Peyer's patch (tissue), 4 donors: ENCODE data around the gene HJURP.

Experiments
- POLR2A ChIP-seq, 2 donors: fragments of 450-650 bp; IDR thresholded peaks; one replicate each; pipeline ENCODE4 v1.5.1; 2017; ENCODE audit warnings: antibody characterized with exemption in 2 of 2, mild to moderate bottlenecking in 2 of 2, moderate library complexity in 2 of 2
- TF ChIP-seq, protein P1 (sequence below), 6 experiments: fragments of 450-650 bp in 4 of 6; fragments of 200-600 bp in 2 of 6; sonication (generic) in 1 of 6; IDR thresholded peaks; one replicate each; pipeline ENCODE4 v1.5.1; 2017 to 2019; ENCODE audit warnings: antibody characterized with exemption in 6 of 6, mild to moderate bottlenecking in 3 of 6, moderate library complexity in 1 of 6

GRCh38 chr2:233839447-233839820 is 14.9 kb downstream of the HJURP start:
- no peak for TF ChIP-seq POLR2A (IDR thresholded peaks at IDR 0.05)
- TF ChIP-seq, protein P1, sequence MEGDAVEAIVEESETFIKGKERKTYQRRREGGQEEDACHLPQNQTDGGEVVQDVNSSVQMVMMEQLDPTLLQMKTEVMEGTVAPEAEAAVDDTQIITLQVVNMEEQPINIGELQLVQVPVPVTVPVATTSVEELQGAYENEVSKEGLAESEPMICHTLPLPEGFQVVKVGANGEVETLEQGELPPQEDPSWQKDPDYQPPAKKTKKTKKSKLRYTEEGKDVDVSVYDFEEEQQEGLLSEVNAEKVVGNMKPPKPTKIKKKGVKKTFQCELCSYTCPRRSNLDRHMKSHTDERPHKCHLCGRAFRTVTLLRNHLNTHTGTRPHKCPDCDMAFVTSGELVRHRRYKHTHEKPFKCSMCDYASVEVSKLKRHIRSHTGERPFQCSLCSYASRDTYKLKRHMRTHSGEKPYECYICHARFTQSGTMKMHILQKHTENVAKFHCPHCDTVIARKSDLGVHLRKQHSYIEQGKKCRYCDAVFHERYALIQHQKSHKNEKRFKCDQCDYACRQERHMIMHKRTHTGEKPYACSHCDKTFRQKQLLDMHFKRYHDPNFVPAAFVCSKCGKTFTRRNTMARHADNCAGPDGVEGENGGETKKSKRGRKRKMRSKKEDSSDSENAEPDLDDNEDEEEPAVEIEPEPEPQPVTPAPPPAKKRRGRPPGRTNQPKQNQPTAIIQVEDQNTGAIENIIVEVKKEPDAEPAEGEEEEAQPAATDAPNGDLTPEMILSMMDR (IDR thresholded peaks at IDR 0.05), result no peak
